SK-N-SH treated with all-trans-retinoic acid at 6 μM for 48 hours (cell line): ENCODE measurements around the gene WDR18.

Source experiments
- ARNTL ChIP-seq: fragments of 450-650 bp; formaldehyde crosslinking; IDR thresholded peaks from 2 replicates; pipeline ENCODE4 v1.5.0; 2020; ENCODE audit warnings: low read depth, mild to moderate bottlenecking, moderate library complexity, borderline replicate concordance
- CREB5 ChIP-seq: fragments of 250-450 bp; sonication (Bioruptor Pico); IDR thresholded peaks from 2 replicates; pipeline ENCODE4 v1.5.1; 2020; ENCODE audit warnings: low read depth, mild to moderate bottlenecking, moderate library complexity
- CSDC2 ChIP-seq: fragments of 250-450 bp; sonication (Bioruptor Pico); IDR thresholded peaks from 2 replicates; pipeline ENCODE4 v1.5.0; 2020; ENCODE audit warnings: mild to moderate bottlenecking, moderate library complexity
- PATZ1 ChIP-seq: fragments of 250-450 bp; sonication (Bioruptor Pico); IDR thresholded peaks from 2 replicates; pipeline ENCODE4 v1.8.0; 2020; ENCODE audit warnings: mild to moderate bottlenecking, moderate library complexity, borderline replicate concordance
- RARB ChIP-seq: fragments of 250-450 bp; sonication (Bioruptor Pico); IDR thresholded peaks from 2 replicates; pipeline ENCODE4 v1.8.0; 2021; ENCODE audit warnings: mild to moderate bottlenecking, moderate library complexity
- TCF4 ChIP-seq: fragments of 250-450 bp; sonication (Bioruptor Pico); IDR thresholded peaks from 2 replicates; pipeline ENCODE4 v1.8.0; 2021; ENCODE audit warnings: mild to moderate bottlenecking, moderate library complexity, borderline replicate concordance
- ZFP30 ChIP-seq: fragments of 450-650 bp; formaldehyde crosslinking; IDR thresholded peaks from 2 replicates; pipeline ENCODE4 v1.5.0; 2022; ENCODE audit warnings: mild to moderate bottlenecking, moderate library complexity
- ZNF565 ChIP-seq: fragments of 450-650 bp; formaldehyde crosslinking; conservative IDR thresholded peaks from 2 replicates; pipeline ENCODE4 v1.5.0; 2020; ENCODE audit warnings: low read depth, mild to moderate bottlenecking, moderate library complexity
- ZNF70 ChIP-seq: fragments of 450-650 bp; formaldehyde crosslinking; IDR thresholded peaks from 2 replicates; pipeline ENCODE4 v1.5.0; 2020; ENCODE audit warnings: mild to moderate bottlenecking, moderate library complexity

GRCh38 chr19:954672-955494 lies 29.3 kb upstream of the WDR18 start:
- TF ChIP-seq ZNF565, result no peak
- TF ChIP-seq TCF4 (CRISPR knock-in tag), result no peak
- no peak for TF ChIP-seq PATZ1 (CRISPR knock-in tag)
- TF ChIP-seq CREB5, result no peak
- TF ChIP-seq ZFP30 (CRISPR knock-in tag), result no peak
- TF ChIP-seq ARNTL (CRISPR knock-in tag), result no peak
- TF ChIP-seq RARB, result no peak
- TF ChIP-seq ZNF70 (CRISPR knock-in tag), result no peak
- no peak for TF ChIP-seq CSDC2 (CRISPR knock-in tag)
